Erythroblast (primary cell): ENCODE results near the gene SAPCD2.

Source experiments
- GATA1 ChIP-seq: IDR thresholded peaks from 2 replicates; pipeline ENCODE4 v1.6.1; 2011; ENCODE audit warnings: low read depth, mild to moderate bottlenecking, control low read depth, low read length, moderate library complexity
- POLR2A ChIP-seq: IDR thresholded peaks from 2 replicates; pipeline ENCODE4 v1.6.1; 2011; ENCODE audit warnings: mild to moderate bottlenecking, low read length

DNA sequence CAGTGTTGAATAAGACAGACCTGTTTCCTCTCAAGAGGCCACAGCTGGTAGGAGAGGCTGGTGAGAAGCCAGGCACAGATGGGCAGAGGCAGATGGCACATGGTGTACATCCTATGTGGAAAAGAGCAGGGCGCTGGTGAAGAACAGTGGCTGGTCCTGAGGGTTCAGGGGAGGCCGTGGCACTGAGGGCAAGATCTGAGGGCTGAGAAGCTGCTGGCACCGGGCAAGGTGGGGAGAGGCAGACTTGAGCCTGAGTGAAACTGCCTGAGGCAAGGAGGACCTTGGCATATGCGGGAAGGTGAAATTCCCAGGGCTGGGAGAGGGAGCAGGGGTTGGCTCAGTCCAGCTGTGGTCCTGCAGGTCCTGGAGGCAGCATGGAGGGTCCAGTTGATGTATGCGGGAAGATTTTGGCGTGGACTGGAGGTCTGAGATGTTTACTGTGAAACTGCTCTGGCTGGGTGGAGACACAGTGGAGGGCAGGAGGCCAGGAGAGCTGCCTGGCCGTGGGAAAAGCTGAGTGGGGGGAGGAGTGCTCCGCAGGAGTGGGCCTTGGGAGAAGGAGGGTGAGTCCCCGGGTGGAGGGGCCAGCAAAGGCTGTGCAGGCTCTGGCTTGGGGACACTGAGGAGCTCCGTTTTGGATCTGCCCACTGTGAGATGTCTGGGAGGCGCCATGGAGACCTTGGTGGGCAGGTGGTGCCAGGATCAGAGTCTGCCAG, 19.0 kb upstream of the SAPCD2 start:
- no peak for TF ChIP-seq POLR2A
- TF ChIP-seq GATA1 = no peak
